GM21619 (cell line): ENCODE results near the gene SESN1.

Experiments
- ATAC-seq: cut with Tn5 transposase; IDR thresholded peaks from one replicate; pipeline ENCODE4 v1.9.1; 2021; ENCODE audit not compliant: unreplicated experiment

SESN1 gene

DNA sequence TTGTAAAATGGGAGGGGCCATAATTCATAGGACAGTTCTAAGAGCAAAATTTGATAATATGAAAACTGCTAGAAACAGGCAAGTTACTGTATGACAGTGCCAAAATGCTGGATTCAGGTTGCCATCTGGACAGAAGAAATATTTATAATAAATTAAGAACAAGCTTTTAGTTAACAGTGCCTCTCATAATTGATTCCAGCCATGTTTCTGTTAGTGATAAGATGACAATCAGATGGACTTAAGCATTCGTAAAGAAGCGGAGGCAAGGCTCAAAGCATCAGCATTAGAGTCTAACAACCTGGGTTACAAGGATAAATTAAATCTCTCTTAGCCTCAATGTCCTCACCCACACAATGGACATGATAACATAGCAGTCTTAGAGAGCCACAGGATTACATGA lies 61.0 kb downstream of the SESN1 start:
- ATAC-seq, result no peak

DNA sequence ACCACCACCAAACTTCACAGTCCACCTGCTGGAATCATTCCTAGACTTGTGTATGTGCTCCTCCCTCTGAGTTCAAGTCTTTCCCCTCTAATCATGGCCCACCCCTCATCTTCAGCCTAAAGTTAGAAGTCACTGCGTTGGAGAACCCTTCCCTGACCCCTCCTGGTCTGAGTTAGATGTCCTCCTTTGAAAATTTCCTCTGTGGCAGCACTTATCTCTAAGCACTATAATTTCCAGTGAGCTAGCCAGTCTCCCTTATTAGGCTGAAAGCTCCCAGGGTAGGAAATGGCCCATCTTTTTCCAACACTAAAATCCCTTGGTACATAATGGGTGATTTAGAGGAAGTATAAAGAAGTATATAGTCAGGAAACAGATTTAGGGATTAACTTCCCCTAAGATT lies 63.2 kb downstream of the SESN1 start:
- no peak for ATAC-seq

DNA sequence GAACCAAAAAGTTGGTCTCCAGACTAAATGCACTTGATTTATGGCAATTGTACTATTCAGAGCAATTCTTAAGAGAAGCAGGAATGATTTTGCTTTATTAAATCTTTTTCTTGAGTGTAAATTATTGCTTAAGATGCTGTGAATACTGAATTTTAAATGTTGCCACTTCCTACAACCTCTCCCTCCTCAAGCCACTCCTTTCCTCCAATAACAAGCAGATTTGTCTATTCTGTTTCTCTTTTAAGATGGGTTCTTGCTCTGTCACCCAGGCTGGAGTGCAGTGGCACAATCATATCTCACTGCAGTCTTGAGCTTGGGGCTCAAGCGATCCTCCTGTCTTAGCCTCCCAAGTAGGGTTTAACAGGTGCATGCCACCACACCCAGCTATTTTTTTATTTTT lies 65.3 kb downstream of the SESN1 start:
- ATAC-seq, result no peak

DNA sequence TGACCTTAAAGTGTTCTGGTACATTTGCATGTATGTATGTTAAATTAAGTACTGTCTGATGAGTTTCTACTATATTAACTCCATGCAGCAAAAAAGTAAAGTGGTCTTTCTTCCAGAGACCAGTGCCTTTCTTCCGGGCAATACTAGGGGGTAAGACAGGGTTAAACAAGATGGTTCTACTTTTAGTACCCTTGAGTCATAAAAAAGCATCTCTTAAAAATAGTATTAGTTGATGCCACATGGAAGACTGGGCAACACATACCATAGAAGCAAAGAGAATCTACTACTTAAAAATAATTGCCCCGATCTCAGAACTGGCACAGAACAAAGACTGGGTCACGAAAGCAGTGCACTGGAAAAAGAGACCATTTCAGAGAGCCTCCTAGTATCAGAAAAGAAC lies 66.2 kb downstream of the SESN1 start:
- ATAC-seq, result no peak

DNA sequence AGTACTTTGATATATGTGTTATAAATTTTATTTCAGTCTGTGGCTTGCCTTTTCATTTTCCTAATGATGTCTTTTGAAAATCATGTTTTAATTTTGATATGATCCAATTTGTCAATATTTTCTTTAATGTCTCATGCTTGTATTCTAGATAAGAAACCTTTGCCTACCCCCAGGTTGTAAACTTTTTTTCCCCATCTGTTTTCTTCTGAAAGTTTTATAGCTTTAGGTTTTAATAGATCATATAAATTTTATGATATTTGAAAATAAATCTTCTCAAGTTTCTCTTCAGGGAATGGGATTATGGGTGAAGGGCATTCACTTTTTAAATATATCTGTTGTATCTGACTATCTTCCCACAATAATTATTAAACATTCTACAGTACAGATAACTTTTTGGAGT lies 66.7 kb downstream of the SESN1 start:
- no peak for ATAC-seq

DNA sequence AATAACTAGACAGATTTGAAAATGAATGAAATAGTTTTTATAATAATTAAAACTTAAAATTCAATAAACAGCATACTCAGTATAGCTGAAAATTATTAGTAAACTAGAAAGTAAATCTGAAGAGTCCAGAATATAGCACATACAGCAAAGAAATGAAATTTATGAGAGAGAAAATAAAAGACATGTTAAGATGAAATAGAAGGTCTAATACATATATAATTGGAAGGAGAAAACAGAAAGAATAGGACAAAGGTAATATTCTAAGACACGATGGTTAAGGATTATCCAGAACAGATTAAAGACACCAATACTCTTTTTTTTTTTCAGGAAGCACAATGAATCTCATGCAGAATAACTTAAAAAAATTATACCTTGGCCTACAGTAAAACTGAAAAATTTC lies 69.0 kb downstream of the SESN1 start:
- no peak for ATAC-seq

DNA sequence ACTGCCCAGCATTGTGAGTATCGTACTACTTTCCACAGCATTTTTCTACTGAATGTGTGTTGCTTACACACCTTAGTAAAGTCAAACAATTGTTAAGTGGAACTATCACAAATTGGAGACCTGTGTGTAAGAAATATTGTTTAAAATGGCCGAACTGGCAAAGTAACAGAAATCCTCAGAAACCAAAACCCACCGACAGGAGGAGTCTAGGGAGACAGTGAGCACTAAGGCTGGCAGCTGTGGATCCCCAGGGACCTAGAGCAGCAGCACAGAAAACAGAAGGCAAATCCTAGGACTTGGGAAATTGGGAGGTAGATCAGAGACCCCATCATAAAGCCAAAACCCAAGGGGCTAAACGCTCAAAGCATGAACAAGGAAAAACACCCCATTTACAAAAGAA lies 69.9 kb downstream of the SESN1 start:
- ATAC-seq, result no peak

DNA sequence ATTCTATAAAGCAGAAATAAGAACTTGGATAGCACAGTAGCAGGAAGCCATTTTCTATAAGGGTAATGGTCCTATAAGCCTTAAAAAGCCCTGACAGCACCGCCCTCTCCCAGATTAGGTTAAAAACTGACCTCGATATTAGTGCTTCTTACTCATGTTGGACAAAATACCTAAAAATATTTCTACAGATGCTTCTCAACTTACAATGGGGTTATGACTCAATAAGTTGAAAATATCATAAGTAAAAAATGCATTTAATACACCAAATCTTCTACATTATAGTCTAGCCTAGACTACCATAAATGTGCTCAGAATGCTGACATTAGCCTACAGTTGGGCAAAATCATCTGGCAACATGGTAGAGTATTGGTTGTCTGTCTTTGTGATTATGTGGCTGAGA lies 70.3 kb downstream of the SESN1 start:
- no peak for ATAC-seq

DNA sequence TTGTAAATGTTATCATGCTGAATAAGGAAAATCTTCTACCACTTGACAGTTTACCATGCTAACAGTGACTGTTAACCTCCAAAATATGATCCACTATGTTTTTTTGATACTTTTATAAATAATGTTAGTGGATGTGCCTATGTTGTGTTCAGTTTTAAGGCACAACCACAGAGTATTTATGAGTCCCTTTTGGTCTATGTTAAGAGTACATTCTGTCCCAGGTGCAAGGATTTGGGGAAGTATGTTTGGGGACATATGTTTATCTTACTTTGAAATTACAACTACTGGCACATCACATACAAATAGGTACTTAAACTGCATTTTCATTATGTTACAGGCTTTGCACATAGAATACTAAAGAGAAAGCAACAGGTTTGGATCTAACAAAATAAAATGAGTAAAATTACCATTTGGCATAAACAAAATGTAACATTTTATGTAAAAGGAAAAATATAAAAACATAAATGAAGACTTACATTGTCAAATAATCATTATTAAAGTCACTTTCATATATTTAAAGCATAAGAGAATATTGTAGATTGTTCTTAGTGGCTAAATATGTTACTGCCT lies 71.2 kb downstream of the SESN1 start:
- ATAC-seq, result no peak

DNA sequence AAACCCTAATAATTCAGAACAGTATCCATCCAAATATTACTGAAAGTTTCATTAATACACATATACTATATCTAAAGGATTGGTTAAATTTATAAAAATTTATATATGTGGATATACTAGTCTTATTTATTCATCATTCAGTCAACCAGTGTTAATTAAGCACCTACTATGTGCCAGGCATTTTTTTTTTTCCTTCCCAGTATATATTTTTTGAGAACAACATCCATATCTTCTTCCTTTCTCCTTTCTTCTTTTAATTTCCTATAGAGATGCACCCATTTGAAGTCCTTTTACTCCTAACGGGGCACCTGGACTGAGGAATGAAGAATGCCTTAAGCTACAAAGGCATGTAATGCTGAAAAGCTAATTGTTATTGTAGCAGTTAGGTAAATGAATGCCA lies 72.8 kb downstream of the SESN1 start:
- ATAC-seq, result no peak

DNA sequence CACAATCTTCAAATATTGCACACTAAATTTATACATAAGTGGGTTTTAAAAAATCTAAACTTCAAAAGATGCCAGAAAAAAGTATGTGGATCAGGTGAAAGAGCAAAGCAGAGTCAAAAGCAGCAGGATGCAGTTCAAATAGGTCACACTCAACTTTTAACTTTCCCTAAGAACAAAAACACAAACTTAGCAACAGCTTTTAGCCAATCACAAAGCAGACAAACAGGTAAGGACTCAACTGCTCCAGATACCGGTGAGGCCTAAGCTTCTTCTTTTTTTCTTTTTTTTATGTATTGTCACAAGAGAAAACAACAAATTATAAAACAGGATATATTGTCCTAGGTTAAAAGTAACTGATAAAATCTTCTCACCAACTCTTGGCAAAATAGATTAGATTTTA lies 74.7 kb downstream of the SESN1 start:
- no peak for ATAC-seq

DNA sequence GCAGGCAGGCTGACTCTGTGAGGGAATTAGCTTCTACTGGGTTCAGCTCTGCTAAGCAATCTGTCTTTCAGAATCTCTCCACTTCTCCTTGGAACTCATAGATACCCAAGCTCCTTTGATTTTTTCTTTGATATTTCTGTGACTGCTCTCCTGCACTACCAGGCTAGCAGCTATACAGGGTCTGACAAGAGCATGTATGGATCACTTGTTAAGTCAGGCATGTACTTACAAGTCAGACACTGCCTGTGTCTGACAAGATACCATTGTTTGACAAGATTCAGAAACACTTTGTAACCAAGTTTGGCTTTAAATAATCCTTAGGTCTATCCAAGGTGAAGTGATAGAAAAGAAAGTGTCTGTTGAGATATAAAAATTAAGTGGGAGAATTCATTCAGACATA lies 79.5 kb downstream of the SESN1 start:
- ATAC-seq, result no peak

DNA sequence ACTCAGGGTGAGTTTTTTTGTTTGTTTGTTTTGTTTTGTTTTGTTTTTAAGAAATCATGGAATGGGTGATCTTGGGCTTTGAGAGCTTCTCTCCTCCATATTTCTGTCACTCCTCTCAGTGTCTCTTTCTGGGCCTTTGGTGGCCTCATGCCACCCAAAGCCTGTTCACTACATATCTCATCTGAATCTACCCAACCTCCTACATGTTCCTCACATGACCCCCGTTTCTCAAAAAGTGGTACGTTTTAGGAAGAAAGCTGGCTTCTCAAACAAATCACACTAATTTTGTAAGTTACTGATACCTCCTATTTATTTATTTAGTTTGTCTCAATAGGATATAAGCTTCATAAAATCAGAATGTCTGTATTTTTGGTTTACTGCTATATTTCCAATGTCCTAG lies 80.0 kb downstream of the SESN1 start:
- ATAC-seq, result no peak

DNA sequence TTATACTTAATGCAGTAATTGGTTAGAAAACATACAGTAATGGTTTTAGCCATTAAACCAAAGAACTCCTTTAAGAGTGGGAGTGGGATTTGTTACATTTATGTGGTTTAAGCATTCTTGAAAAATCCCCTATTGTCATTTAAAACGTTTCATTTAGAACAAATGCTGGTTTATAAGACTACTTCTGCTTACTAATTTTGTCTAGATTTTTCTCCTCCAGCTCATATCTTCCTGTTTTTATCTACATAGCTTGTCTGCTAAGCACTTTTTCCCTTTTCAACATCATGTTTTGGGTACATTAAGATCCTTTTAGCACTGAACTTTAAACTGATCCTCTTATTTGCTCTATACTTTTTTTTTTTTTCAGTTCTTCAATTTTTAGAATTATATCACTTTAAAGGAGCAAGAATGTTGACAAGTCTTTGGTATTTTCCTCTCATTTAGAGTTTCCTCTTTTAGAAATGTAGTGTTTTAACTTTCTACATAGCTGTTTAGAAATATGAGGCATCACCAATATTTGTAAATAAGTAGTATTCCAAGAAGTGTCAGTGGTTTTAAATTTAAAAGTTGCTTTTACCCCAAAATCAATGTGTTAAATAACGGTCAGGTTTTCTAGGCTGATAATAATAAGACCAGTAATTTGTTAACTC lies 80.9 kb downstream of the SESN1 start:
- no peak for ATAC-seq

DNA sequence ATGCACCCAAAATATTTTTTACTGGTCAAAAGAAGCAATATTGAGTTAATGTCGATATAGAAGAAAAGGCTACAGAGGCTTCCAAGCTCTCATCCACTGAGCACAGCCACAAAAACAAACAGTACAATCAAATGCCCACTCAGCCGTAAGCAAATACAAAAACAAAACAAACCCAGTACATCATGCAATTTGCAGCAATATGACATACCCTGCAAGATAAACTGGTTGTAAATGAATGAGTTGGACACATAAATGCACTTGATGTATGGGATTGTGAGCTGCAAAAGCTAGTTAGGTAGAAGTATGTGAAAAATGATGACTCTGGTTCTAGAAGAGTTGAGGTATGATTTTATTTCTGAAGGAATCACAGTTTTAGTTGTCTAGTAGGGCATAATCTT lies 83.9 kb downstream of the SESN1 start:
- ATAC-seq, result no peak

DNA sequence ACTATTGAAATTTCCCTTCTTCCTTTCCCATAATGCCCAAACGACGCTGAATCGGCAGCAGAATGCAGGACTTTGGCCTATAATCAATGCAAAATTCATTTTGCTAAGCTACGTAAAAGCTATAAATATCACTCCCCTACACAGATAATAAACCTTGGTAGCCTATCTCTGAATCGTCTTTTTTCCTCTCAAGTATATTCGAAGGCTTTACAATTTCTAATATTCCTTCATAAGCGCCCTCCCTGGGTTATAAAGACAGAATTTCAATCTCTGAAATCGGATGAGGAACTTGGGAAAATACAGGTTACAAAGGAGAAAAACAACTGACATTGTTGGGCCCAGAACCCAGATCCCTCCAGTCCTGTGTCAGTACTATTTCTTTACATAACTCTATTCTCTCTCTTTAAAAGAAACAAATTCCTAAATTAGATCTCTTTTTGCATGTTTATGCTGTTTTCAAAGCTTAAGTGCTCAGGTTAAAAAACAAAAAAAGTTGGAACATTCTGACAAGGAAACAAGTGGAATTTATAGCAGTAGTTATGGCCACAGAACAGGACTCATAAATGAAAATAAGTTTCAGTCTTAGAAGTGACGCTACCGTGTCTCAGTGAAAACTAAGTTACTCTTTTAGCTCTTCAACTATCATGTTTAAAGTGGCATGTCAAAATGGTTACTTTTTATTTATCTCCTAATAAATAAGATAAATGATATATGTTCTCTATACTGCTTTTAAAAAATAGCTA lies 84.5 kb downstream of the SESN1 start:
- ATAC-seq, result no peak

DNA sequence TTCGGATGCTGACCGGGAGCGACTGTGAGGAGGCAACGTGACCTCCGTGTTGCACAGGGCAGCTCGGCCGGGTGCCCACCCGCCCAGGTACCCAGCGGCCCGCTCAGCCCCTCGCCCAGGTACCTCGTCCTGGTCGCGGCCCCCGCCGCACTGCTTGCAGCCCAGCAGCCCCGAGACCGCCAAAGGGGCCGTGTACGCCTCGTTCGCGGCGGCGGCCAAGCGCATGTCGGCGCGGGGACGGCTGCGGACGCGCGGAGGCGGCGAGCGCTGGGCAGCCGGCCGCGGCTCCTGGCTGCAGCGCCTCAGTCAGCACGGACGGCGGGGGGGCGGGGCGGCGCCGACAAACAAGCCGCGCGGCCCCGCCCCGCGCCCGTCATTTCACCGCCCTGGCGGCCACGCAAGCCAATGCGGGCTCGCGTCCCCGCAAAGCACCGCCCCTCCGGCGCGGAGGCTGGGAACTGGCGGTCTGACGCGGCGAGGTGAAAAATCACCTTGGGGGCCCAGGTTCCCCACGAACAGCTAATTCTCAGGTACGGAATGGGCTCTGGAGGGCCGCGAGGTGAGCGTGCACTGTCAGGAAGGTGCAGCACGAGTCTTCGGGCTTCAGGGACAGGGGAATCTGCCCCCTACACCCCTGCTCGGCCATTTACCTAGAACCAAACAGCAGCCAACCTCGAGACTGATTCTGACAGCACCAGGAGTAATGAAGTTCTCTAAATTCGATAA lies 85.2 kb downstream of the SESN1 start:
- peak; percentile 88 for ATAC-seq

DNA sequence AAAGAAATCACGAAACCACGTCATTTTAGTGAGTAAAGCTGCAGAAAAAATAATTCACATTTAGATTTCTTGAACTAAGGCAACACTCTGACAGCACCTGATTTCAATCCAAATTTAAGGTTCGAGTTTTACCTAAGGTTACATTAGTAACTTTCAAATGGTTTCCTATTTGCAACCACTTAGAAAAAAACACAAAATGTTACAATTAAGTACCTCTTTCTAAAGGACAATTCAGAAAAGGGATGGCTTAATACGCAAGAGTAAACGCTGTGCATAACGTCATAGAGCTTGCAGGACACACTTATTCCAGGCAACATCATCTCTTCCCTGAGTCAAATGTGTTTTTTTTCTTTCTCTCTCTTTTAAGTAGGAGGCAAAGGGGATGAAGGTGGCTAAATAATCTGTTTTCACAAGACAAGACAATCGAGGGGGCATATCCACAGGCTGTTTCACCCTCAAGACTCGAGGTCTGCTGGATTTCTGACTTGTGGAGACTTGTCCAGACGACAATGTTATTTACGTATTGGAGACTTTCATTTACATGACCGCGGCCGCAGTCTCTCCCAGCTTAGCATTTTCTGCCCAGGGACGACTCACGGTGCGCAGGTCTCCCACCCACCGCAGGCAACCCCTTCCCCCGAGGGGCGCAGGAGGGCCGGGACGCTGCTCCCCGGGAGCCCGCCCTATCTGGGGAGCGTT lies 86.0 kb downstream of the SESN1 start:
- peak; percentile 19 for ATAC-seq

DNA sequence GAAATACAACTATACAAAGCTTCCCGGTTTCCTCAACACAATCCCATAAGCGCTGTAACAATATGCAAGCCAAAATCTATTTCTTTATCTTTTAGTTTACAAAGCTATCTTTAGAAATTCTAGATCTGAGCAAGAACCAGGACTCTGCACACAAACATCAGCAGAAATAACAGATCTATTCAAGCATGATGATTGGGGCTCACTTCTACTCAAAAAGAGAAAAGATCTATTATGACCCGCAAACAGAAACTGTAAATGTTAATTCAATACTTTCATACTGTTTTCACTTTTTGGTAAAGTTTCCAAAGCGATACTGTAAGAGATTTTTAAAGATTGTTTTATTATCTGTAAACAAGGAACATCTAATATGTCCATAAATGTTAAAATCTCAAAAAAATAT lies 86.6 kb downstream of the SESN1 start:
- no peak for ATAC-seq

DNA sequence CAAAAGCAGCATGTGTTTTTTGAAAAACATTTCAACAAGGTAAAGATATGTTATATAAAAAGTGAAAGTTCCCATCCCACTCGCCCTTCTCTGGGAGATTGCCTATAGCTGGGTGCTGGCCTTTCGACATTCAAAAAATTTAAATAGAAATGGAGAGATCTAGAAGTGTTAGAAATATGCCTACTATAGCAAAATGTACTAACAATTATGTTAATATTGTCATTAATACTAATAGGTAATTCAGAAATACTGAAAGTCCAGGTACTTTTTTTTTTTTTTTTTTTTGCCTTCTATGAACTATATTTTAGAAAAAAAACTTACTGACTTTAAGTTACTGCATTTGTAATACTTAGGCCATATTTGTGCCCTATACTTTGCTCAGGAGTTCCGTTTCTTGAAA lies 87.1 kb downstream of the SESN1 start:
- ATAC-seq, result no peak

DNA sequence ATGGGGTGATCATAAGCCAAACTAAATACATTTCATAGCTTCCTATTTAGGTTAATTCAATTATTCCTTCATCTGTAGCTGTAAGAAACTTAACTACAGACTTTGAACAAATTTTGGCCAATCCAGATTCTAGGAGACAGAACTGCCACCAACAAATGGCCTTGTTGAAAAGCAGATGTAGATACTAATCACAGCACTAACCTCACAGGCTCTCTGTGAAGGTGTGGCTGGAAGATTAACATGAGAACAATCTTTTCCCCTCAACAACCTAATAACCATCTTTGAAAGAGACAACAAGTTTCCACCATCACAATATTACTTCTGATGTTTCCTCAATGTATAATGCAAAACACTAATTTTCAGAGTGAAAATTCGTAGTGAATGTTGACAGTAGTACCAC lies 87.8 kb downstream of the SESN1 start:
- ATAC-seq, result no peak
